NCI-H69 (cell line): ENCODE measurements around the gene PPP4R1.
A peak's percentile ranks its signal among the peaks of the same experiment; 100 is the strongest.
"Not testable (repeated sequence)": the region's sequence is repeated elsewhere in the genome, so short reads cannot be mapped to it uniquely, and the experiment has no call there.

Source experiments
- DNase-seq: peaks from one replicate; lab custom pipeline; 2025; lab: John Stamatoyannopoulos, UW

PPP4R1 gene

DNA sequence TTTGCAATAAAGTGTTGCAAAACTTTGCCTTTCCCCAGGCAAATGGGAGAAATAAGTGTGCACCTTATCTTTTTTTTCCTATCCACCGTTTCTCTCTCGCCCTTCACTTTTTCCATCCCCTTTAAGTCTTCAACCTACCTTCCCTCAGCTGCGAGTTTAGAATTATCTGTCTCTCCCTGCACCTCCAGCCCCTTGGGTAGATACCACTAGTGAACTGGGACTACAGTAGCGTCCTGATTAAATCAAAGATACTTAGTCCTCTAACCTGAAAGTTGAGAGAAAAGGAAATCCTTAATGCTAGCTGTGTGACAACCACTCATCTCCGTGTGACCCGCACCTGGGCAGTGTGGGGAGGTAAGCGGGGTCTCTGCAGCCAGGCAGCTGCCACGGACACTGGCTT lies 16.1 kb upstream of the PPP4R1 start:
- DNase-seq = no peak

DNA sequence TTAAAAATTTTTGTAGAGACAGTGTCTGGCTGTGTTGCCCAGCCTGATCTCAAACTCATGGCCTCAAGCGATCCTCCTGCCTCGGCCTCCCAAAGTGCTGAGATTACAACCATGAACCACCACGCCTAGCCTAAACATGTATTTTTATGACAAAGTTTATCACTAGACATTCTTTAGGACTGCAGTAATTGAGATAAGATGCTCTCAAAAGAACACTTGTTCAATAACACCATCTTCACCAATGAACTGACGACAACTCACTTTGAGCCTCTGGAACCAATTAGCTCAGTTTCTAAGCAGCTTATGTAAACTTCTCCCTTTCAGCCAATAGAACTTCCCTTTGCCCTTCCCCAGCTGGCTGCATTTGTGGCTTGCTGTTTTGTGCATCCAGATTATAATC lies 15.3 kb upstream of the PPP4R1 start:
- peak; percentile 62 for DNase-seq

GRCh38 chr18:9628984-9629383 lies 14.6 kb upstream of the PPP4R1 start:
- DNase-seq = no peak

DNA sequence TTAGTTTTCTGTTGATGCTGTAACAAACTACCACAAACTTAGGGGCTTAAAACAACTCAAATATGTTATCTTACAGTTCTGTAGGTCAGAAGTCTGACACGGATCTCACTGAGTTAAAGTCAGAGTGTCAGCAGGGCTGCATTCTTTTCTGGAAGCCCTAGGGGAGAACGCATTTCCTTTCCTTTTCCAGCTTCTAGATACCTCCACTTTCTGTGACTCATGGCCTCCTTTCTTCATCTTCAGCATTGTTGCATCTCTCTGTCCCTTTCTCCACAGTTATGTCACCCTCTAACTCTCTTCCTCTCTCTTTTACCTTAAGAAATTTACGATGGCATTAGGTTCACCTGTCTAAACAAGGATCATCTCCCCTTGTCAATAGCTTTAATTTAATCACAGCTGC lies 13.3 kb upstream of the PPP4R1 start:
- DNase-seq = peak; percentile 32

DNA sequence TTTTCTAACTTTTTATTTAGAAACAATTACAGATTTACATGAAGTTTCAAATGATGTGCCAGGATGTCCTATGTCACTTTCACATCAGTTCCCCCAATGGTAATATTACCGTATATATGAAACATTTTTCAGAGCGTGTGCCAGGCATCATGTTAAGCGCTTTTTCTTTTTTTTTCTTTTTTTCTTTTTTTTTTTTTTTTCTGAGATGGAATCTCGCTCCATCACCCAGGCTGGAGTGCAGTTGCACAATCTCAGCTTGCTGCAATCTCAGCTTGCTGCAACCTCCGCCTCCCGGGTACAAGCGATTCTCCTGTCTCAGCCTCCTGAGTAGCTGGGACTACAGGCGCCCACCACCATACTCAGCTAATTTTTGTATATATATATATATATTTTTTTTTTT lies 5.6 kb upstream of the PPP4R1 start:
- no peak for DNase-seq

DNA sequence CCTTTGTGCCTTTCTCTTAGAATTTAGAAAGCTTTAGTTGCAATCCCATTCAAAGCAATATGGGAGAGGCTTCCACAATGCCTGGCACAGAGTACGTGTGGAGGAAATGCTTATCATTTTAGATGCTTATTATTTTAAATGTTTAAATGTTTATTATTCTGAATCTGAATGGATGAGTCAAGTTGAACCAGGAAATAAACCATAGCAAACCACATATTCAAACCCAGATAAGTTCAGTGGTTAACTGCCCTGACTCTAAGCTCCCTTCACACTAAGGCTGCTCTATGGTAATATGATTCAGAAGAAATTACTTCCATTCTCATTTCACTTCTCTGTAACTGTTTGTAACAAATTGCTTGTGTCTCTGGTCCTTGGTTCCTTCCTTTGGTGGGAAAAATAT lies 5.2 kb upstream of the PPP4R1 start:
- DNase-seq = no peak

DNA sequence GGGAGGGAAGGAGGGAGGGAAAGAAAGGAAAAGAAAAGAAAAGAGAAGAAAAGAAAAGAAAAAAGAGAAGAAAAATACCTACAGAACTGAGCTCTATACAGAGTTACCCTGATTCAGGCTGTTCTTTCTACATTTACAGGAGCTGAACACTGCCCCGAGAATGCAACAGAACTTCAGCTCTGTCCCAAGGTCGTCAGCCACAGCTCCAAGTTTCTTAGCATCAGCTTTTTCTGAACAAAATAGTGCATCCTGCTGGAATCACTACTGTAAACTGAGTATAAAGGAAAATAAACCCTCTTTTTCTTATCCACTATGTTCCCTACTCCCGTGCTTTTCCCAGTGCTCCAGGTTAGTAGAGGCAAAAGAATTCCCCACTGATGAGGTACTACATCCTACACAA lies 4.7 kb upstream of the PPP4R1 start:
- no peak for DNase-seq

- peak; percentile 38 for DNase-seq
Observed at GRCh38 chr18:9617006-9617542, 2.7 kb upstream of the PPP4R1 start.

DNA sequence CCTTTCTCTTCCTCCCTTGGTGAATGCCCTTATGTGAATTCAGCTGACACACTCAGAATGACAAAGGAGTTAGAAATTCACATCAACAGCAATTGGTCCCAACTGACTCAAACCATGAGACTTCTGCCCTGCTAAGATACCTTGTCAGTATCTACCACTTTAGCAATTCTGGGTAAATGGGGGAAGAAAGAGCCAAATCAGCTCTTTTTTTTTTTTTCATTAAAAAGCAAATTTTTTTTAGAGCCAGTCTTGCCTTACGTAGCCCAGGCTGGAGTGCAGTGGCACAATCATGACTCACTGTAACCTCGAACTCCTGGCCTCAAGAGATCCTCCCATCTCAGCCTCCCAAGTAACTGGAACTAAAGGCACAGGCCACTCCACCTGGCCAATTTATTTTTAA lies 1.7 kb upstream of the PPP4R1 start:
- DNase-seq = peak; percentile 33

DNA sequence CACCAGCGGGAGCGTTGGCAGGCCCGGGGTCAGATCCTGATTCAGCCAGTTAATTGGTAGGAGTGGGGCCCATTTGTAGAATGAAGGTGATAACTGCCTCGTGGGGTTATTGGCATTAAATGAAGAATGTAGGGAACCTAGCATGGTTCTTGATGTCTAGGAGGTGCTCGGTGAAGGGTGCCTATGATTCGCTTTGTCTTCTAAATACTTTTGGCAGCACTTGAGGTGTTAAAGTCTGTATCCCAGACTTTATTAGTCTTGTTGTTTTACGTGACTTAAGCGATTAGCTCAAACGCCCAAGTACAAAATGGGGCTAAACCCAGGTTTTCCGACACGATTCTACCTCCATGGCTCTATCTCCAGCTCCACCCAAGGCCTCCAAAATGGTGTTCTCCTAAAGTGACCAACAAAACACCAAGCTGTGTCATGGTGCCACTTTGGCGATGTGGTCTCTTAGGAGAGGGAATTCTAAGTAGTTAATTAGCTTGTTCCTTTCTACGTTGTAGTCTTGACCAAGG lies 980 bp upstream of the PPP4R1 start:
- peak; percentile 58 for DNase-seq

GRCh38 chr18:9613550-9614400 lies 584 bp downstream of the PPP4R1 start:
- peak; percentile 89 for DNase-seq

- DNase-seq = peak; percentile 57
Observed at GRCh38 chr18:9612977-9613376, 1.4 kb downstream of the PPP4R1 start.

DNA sequence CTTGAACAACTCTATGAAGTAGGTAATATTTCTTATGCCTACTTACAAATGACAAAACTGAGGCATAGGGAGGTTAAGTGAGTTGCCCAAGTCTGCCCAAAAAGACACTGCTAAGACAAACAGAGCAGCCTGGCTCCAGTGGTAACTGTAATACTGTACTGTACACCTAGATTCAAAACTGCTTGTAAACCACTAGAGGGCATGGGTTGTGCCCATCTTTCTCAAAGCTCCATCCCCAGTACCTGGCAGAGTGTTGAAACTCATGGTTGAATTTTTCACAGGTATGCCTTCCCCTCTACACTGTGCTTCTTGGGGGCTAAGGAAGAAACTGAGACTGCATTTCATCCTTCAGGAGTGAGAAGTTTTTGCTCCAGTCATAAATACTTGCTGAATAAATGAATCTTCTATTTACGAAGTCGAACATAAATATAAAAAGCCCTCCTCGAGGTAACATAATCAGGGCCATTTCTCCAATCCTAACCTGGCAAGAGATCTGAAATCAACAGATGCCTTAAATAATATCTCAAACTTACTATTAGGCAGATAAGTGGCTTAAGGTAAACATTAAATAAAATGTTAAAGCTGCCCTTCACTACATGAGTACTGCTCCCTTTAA lies 2.0 kb downstream of the PPP4R1 start:
- peak; percentile 93 for DNase-seq

DNA sequence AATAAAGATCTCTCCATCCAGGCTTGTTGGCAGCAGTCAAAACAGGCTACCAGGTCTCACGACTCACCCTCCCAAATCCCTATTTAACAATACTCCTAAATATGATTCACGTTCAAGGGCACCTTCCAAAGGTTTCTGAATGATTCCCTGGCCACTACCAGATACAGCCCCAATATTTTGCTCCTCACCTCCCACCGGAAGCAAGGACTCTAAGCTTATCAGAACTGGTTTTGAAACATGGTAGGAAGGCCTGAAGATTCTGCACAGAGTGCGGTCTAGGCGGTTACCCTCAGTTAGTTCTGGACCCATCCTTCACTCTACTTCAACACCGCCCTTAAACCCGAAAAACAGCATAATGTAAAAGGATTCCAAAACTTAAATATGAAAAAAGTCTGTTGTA lies 5.2 kb downstream of the PPP4R1 start:
- no peak for DNase-seq

- DNase-seq = peak; percentile 85
Observed at GRCh38 chr18:9608728-9609127, 5.6 kb downstream of the PPP4R1 start.

GRCh38 chr18:9608298-9608697 lies 6.1 kb downstream of the PPP4R1 start:
- DNase-seq = peak; percentile 46

- DNase-seq = not testable (repeated sequence)
Observed at GRCh38 chr18:9607111-9607510, 7.2 kb downstream of the PPP4R1 start.

DNA sequence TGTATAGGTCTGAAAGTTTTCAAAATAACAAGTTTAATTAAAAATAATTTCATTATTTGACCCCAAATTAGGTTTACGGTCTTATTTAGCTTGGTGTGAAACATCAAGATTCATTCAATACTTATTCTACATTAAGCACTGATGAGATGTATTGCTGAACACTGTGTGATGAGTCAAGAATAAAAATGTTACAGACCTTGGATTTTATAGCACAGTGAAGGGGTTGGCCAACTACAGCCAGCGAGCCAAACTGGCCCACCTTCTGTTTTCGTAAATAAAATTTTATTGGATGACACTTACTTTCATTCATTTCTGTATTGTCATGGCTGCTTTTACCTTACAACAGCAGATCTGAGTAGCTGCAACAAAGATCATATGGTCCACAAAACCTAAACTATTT lies 8.3 kb downstream of the PPP4R1 start:
- DNase-seq = no peak

DNA sequence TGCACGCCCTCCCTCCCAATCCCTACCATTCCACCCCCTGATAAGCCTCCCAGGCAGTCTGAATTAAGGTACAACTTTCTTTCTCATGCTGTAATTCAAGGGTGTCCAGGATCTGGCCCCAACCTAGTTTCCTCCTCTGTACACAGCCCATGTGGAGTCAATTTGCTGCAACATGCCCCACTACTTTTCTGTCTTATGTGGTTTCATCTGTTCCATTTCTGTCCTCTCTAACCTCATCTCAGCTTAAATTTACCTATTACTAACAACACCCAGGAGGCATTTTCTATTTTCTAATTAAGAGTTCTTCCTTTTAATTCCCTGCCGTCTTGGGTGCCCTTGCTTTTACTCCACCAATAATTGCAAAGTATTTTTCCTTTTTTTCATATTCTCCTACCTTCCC lies 10.0 kb downstream of the PPP4R1 start:
- DNase-seq = no peak

GRCh38 chr18:9599328-9599727 lies 15.0 kb downstream of the PPP4R1 start:
- DNase-seq = no peak

GRCh38 chr18:9597609-9598008 lies 16.8 kb downstream of the PPP4R1 start:
- DNase-seq = no peak

DNA sequence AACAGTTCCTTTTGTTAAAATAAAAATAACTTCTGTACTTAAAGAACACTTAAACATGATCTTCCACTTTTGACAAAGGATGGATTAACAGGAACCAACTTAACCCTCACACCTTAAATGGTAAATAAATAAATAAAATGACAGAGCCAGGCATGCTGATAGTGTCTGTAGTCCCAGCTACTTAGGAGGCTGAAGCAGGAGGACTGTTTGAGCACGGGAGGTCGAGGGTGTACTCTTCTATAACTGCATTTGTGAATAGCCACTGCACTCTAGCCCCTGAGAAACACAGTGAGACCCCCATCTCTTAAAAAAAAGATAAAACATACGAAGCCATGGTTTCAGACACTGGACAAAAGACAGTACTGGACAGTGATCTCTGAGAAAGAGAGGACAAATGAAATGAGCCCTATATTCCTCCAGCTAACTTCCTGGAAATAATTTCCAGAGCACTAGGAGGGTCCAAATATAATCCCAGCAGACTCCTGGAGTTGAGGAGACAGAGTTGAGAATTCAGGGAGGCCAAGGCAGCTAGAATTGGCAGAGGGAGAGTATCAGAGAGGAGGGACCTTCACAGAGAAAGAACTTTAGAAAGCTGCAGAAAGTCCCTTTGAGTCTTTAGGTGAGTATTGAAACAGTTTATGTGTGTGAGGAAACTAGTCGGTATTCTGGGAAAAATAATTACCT lies 17.4 kb downstream of the PPP4R1 start:
- no peak for DNase-seq

DNA sequence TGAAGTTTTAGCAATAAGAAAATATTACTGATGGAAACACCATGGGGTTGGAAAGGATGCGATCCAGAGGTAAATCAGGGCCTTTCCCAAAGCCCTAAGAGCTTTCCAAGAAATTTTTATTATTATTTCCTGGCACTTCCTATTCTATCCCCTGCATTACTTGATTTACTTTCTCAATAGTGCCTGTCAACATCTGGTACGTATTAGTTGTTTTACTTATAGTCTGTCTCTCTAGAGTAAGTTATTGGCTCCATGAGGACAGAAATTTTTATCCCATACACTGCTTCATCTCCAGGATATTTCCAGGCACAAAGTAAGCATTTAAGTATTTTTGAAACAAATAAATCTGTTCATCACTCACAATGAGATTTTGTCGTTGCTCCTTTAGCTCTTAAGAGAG lies 18.1 kb downstream of the PPP4R1 start:
- no peak for DNase-seq
